Osteoblast (primary cell): ENCODE results near the gene RPS6KA5. TPM values are rescaled to one million over a fixed set of nuclear protein-coding genes. Genes with fewer than 3 reads are reported as not detected.

ENCODE experiments used
- DNase-seq: peaks from one replicate; pipeline ENCODE4 v3.0.0; 2011; ENCODE audit warnings: low spot score, mixed read lengths; ENCODE audit not compliant: insufficient read length; ENCODE audit errors: missing footprints
- H2AFZ ChIP-seq: 2 replicates; pipeline ENCODE4 v1.6.0; 2011; ENCODE audit warnings: mild to moderate bottlenecking, low read length
- H3K27ac ChIP-seq: 2 replicates; pipeline ENCODE4 v1.5.1; 2011; ENCODE audit warnings: mild to moderate bottlenecking, low read depth, low read length, moderate library complexity
- H3K27me3 ChIP-seq: 2 replicates; pipeline ENCODE4 v1.6.0; 2012; ENCODE audit warnings: mild to moderate bottlenecking, control low read depth, inconsistent platforms, low read length, moderate library complexity; ENCODE audit not compliant: insufficient read depth
- H3K36me3 ChIP-seq: 2 replicates; pipeline ENCODE4 v1.5.1; 2011; ENCODE audit warnings: mild to moderate bottlenecking, low read length, control low read depth, moderate library complexity; ENCODE audit not compliant: insufficient read depth
- H3K4me1 ChIP-seq: 2 replicates; pipeline ENCODE4 v1.5.1; 2011; ENCODE audit warnings: mild to moderate bottlenecking, low read length, control low read depth, moderate library complexity; ENCODE audit not compliant: insufficient read depth
- H3K4me2 ChIP-seq: 2 replicates; pipeline ENCODE4 v1.6.0; 2011; ENCODE audit warnings: mild to moderate bottlenecking, low read length; ENCODE audit not compliant: insufficient read depth
- H3K4me3 ChIP-seq: fragments of 200-600 bp; sonication (generic); 3 replicates; pipeline ENCODE4 v1.5.1; 2012; ENCODE audit warnings: mild to moderate bottlenecking, low read length, inconsistent platforms; ENCODE audit not compliant: insufficient read depth
- H3K79me2 ChIP-seq: 2 replicates; pipeline ENCODE4 v1.6.0; 2012; ENCODE audit warnings: mild to moderate bottlenecking, low read length, control low read depth, inconsistent platforms; ENCODE audit not compliant: insufficient read depth
- H3K9me3 ChIP-seq: 2 replicates; pipeline ENCODE4 v1.5.1; 2011; ENCODE audit warnings: low read depth, low read length, control low read depth
- H4K20me1 ChIP-seq: 2 replicates; pipeline ENCODE4 v1.6.0; 2012; ENCODE audit warnings: mild to moderate bottlenecking, low read length, control low read depth; ENCODE audit not compliant: insufficient read depth
- total RNA-seq: library from RNA; depleted of rRNA; stranded (reverse); fragments of >200 nt; gene quantifications from 2 replicates; pipeline ENCODE4 v1.2.3, GENCODE V29; 2012
- TF ChIP-seq, protein P1 (sequence below): IDR thresholded peaks from 2 replicates; pipeline ENCODE4 v1.5.1; 2011; ENCODE audit warnings: mild to moderate bottlenecking, low read depth, low read length, moderate library complexity; ENCODE audit errors: extremely low read depth

Gene RPS6KA5
- total RNA-seq, 1 donor: 1.4 TPM

DNA sequence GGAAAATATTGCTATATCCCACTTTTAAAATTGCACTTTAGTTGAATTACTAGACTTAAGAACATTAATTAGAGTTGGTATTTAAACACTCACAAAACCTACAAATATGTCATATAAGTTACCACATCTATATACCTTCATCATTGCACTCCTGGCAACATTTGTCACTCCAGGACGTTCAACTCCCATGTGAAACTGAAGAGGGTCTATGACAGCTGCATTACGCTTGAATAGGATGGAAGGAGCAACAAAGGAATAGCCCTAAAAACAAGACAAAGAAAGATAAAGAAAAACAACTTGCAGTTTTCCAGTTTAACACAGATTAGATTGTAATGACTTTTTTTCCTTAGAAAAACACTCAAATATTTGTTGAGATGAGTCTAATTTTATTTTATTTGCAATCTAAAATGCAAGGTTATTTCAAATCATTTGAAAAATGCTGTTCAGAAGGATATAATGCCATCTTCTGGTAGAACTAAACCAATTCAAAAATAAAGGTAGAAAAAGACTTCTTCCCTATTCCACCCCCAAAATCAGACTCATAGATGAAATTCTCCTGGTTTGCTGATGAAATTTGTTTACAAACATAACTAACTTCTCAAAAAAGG is 159.9 kb downstream of the RPS6KA5 start:
- Histone ChIP-seq H3K4me3 (no peak overlapping the region), H3K79me2 (no peaks in the 10 kb centered on the region), H3K4me1 (no peaks in the 10 kb centered on the region), H4K20me1 (no peaks in the 10 kb centered on the region), H3K4me2 (no peak overlapping the region), H3K36me3 (no peaks in the 10 kb centered on the region), H3K27me3 (no peaks in the 10 kb centered on the region), H2AFZ (no peak overlapping the region), H3K27ac (no peak overlapping the region), H3K9me3 (no peaks in the 10 kb centered on the region)
- DNase-seq: no peak
- TF ChIP-seq, protein P1, sequence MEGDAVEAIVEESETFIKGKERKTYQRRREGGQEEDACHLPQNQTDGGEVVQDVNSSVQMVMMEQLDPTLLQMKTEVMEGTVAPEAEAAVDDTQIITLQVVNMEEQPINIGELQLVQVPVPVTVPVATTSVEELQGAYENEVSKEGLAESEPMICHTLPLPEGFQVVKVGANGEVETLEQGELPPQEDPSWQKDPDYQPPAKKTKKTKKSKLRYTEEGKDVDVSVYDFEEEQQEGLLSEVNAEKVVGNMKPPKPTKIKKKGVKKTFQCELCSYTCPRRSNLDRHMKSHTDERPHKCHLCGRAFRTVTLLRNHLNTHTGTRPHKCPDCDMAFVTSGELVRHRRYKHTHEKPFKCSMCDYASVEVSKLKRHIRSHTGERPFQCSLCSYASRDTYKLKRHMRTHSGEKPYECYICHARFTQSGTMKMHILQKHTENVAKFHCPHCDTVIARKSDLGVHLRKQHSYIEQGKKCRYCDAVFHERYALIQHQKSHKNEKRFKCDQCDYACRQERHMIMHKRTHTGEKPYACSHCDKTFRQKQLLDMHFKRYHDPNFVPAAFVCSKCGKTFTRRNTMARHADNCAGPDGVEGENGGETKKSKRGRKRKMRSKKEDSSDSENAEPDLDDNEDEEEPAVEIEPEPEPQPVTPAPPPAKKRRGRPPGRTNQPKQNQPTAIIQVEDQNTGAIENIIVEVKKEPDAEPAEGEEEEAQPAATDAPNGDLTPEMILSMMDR: peak; percentile 36

DNA sequence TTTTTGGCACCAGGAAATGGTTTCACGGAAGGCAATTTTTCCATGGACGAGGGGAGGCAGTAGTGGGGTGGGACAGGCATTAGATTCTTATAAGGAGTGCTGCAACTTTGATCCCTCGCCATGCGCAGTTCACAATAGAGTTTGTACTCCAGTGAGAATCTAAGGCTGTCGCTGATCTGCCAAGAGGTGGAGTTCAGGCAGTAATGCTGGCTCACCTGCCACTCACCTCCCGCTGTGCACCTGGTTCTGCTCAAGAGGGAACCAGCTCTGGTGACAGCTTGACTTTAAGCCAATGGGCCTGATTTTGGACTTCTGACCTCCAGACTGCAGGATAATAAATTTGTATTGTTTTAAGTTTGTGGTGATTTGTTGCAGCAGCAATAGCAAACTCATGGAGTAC is 163.4 kb downstream of the RPS6KA5 start:
- Histone ChIP-seq H2AFZ (no peak overlapping the region), H3K4me2 (no peak overlapping the region), H3K4me1 (no peaks in the 10 kb centered on the region), H3K4me3 (no peak overlapping the region), H3K36me3 (no peaks in the 10 kb centered on the region), H4K20me1 (no peaks in the 10 kb centered on the region), H3K9me3 (no peaks in the 10 kb centered on the region), H3K27ac (no peak overlapping the region), H3K79me2 (no peaks in the 10 kb centered on the region), H3K27me3 (no peaks in the 10 kb centered on the region)
- TF ChIP-seq, protein P1: no peak
- no peak for DNase-seq

DNA sequence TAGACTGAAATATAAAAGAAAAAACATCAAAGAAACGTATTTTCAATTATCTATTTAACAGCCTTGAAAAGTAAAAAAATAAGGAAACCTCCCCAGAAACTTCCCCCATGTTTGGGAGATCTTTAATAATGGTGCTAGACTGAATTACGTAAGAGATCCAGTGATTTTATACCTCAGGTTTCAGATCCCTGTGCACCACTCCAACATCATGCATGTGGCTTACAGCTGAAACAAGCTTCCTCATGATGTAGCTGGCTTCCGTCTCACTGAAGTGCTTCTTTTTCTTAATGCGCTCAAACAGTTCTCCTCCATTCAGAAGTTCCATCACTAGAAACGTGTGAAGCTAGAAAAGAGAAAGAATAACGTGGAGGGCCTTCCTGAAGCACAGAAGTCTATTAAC is 166.2 kb downstream of the RPS6KA5 start:
- H3K36me3 ChIP-seq: no peaks in the 10 kb centered on the region
- TF ChIP-seq, protein P1: no peak
- H3K27ac ChIP-seq: no peak overlapping the region
- H3K4me3 ChIP-seq: no peak overlapping the region
- DNase-seq: no peak
- no peak overlapping the region for H3K4me2 ChIP-seq
- no peaks in the 10 kb centered on the region for H3K4me1 ChIP-seq
- no peak overlapping the region for H2AFZ ChIP-seq
- H3K79me2 ChIP-seq: no peaks in the 10 kb centered on the region
- H4K20me1 ChIP-seq: no peaks in the 10 kb centered on the region
- H3K27me3 ChIP-seq: no peaks in the 10 kb centered on the region
- no peaks in the 10 kb centered on the region for H3K9me3 ChIP-seq

DNA sequence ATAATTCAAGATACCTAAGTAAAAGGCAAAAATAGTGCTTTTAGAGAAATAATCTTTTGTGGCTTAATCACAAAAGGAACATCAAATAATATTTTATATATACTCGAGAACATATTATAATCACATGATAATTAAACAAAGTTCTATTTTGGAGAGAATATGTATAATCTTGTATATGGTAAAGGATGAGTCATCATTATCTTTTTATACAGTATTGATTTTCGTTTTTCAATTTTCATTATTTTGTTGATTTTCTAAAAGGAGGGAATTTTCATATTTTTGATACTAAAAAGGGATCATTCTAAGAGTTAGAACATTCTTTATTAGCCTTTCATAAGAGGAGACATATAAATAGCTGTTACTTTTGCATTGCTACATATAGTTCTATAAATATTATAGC is 166.9 kb downstream of the RPS6KA5 start:
- Histone ChIP-seq H3K9me3 (no peaks in the 10 kb centered on the region), H2AFZ (no peak overlapping the region), H3K27ac (no peak overlapping the region), H4K20me1 (no peaks in the 10 kb centered on the region), H3K27me3 (no peaks in the 10 kb centered on the region), H3K4me2 (no peak overlapping the region), H3K4me1 (no peaks in the 10 kb centered on the region), H3K36me3 (no peaks in the 10 kb centered on the region), H3K4me3 (no peak overlapping the region), H3K79me2 (no peaks in the 10 kb centered on the region)
- no peak for DNase-seq
- TF ChIP-seq, protein P1: no peak
